Heart left ventricle (tissue), 13 donors: Measurements from ENCODE around the gene LRRC71.

Experiments used
- POLR2A ChIP-seq, 2 donors: fragments of 450-650 bp; IDR thresholded peaks; one replicate each; pipeline ENCODE4 v1.6.1; 2017; ENCODE audit warnings: antibody characterized with exemption in 2 of 2, mild to moderate bottlenecking in 2 of 2, moderate library complexity in 2 of 2
- TF ChIP-seq, protein P1 (sequence below), 12 donors: fragments of 200-600 bp; sonication (generic) in 4 of 12; IDR thresholded peaks; one replicate each; pipeline versions ENCODE4 v1.5.0 to v1.8.0; 2018 to 2022; ENCODE audit warnings: antibody characterized with exemption in 12 of 12, mild to moderate bottlenecking in 5 of 12
- donor health status: ischemic (EF 13 %, LVEDD 7.1; RV severe dilation, severe dysfunction).
- donor health status: DM: no; HTN: yes; CAD: no.
- donor health status: DM: no; HTN: no; CAD: no.
- donor health status: ischemic (EF 25% LVEDD 6.9; RV normal size, moderate dysfunction).
- donor health status: ischemic (EF 25% LVEDD 5.7; RV mildly dilated, moderate dysfunction).
- donor health status: ischemic (EF 35%, LVEDD 5.7; RV mildly dilated, moderate dysfunction).
- donor health status: nonischemic (EF 11% LVEDD 7.7; RV severe dilation, severe dysfunction).
- donor health status: DM: yes; HTN: yes; CAD: no.
- donor health status: PGD.
- donor health status: ischemic (EF 29% LVEDD 5.4; RV normal size, mild dysfunction).
- donor health status: nonischemic (EF 23%, LVEDD 6.1; RV moderate dilation, normal function).

DNA sequence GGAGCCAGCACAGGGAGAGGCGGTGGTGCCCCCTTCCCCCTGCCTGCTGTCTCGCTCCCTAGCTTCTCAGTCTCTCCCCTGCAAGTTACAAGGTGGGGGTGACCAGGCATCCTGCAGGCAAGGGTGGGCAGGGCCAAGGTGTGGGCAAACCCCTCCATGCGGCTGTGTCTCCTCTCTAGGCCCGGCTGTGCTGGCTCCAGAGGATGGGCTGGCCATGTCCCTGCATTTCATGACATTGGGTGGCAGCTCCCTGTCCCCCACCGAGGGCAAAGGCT is 45.2 kb upstream of the LRRC71 start:
- TF ChIP-seq, protein P1, sequence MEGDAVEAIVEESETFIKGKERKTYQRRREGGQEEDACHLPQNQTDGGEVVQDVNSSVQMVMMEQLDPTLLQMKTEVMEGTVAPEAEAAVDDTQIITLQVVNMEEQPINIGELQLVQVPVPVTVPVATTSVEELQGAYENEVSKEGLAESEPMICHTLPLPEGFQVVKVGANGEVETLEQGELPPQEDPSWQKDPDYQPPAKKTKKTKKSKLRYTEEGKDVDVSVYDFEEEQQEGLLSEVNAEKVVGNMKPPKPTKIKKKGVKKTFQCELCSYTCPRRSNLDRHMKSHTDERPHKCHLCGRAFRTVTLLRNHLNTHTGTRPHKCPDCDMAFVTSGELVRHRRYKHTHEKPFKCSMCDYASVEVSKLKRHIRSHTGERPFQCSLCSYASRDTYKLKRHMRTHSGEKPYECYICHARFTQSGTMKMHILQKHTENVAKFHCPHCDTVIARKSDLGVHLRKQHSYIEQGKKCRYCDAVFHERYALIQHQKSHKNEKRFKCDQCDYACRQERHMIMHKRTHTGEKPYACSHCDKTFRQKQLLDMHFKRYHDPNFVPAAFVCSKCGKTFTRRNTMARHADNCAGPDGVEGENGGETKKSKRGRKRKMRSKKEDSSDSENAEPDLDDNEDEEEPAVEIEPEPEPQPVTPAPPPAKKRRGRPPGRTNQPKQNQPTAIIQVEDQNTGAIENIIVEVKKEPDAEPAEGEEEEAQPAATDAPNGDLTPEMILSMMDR (IDR thresholded peaks at IDR 0.05): no peak
- TF ChIP-seq POLR2A (IDR thresholded peaks at IDR 0.05): no peak
